GM19035 (cell line): Measurements from ENCODE around the gene NUDC.

Source experiments
- ATAC-seq: cut with Tn5 transposase; IDR thresholded peaks from one replicate; pipeline ENCODE4 v1.9.1; 2021; ENCODE audit not compliant: unreplicated experiment

NUDC gene

GRCh38 chr1:26950602-26951001 lies 29.1 kb downstream of the NUDC start:
- no peak for ATAC-seq

- no peak for ATAC-seq
These were observed 29.7 kb downstream of the NUDC start for GRCh38 chr1:26951216-26951615.

GRCh38 chr1:26951821-26952497 lies 30.4 kb downstream of the NUDC start:
- ATAC-seq = no peak

GRCh38 chr1:26953374-26953773 lies 31.8 kb downstream of the NUDC start:
- no peak for ATAC-seq

- ATAC-seq = no peak
These were observed 34.8 kb downstream of the NUDC start for GRCh38 chr1:26956321-26956720.

- ATAC-seq = no peak
These were observed 35.8 kb downstream of the NUDC start for GRCh38 chr1:26957306-26957705.

GRCh38 chr1:26959270-26959669 lies 37.7 kb downstream of the NUDC start:
- ATAC-seq = no peak

- ATAC-seq = no peak
These were observed 38.4 kb downstream of the NUDC start, which contains the start of gene KDF1 for GRCh38 chr1:26959722-26960624. Gene KDF1 (minus strand): TSS chr1:26960468. CDS start chr1:26952380, 8,088 bp downstream.

GRCh38 chr1:26960625-26960966 lies 39.1 kb downstream of the NUDC start:
- no peak for ATAC-seq

GRCh38 chr1:26961826-26962225 lies 40.3 kb downstream of the NUDC start:
- ATAC-seq = no peak

GRCh38 chr1:26965213-26965612 lies 43.7 kb downstream of the NUDC start:
- no peak for ATAC-seq

- no peak for ATAC-seq
These were observed 44.1 kb downstream of the NUDC start for GRCh38 chr1:26965628-26966027.

GRCh38 chr1:26970810-26971209 lies 49.3 kb downstream of the NUDC start:
- ATAC-seq = no peak

- no peak for ATAC-seq
These were observed 50.0 kb downstream of the NUDC start for GRCh38 chr1:26971590-26971989.

- ATAC-seq = no peak
These were observed 50.8 kb downstream of the NUDC start for GRCh38 chr1:26972390-26972789.

GRCh38 chr1:26972821-26973220 lies 51.3 kb downstream of the NUDC start:
- ATAC-seq = no peak

GRCh38 chr1:26976621-26977510 lies 55.3 kb downstream of the NUDC start:
- no peak for ATAC-seq

GRCh38 chr1:26978901-26979300 lies 57.4 kb downstream of the NUDC start:
- ATAC-seq = no peak

GRCh38 chr1:26981146-26981846 lies 59.8 kb downstream of the NUDC start:
- no peak for ATAC-seq

- no peak for ATAC-seq
These were observed 62.3 kb downstream of the NUDC start for GRCh38 chr1:26983863-26984262.

- no peak for ATAC-seq
These were observed 62.7 kb downstream of the NUDC start for GRCh38 chr1:26984291-26984690.
